NB4 (cell line): Measurements from ENCODE around the gene MTAP.

Experiments
- POLR2A ChIP-seq: IDR thresholded peaks from 2 replicates; pipeline ENCODE4 v1.6.1; 2011; ENCODE audit warnings: mild to moderate bottlenecking; ENCODE audit not compliant: insufficient read length; ENCODE audit errors: extremely low read depth
- TF ChIP-seq, protein P1 (sequence below): IDR thresholded peaks from one replicate; pipeline ENCODE4 v1.5.1; 2012; ENCODE audit warnings: low read depth, low read length
- TF ChIP-seq, protein P2 (sequence below): IDR thresholded peaks from 2 replicates; pipeline ENCODE4 v1.6.1; 2011; ENCODE audit warnings: low read depth, low read length

DNA sequence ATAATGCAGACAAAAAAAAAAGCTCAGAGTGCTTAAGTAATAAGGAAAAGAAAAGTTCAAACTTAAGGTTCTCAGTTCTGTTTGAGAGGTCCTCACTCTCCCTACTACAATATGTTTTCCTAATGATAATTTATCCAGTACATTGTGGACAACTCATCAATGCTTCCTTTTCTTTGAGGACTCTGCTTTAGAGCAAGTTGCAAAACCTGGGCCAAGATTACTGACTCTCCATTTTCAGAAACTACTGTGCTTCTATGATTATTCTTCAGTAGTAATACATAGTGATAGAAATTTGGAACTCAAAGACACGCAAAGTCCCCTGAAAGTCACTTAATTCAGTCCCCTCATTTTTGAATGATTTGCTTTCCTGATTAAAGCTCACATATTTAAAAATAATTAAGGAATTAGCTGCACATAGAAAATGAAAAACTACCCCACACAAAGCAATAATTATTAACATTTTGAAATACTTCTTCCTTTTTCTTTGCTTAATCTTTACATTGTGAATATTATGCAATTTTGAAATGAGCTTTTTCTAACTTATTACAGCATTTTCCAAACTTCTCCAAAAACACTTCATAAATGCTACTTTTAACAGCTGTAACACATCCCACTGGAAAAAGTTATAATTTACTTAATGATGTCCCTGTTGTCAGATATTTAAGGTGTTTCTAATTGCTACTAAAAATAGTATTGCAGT lies 180.6 kb downstream of the MTAP start:
- TF ChIP-seq, protein P1, sequence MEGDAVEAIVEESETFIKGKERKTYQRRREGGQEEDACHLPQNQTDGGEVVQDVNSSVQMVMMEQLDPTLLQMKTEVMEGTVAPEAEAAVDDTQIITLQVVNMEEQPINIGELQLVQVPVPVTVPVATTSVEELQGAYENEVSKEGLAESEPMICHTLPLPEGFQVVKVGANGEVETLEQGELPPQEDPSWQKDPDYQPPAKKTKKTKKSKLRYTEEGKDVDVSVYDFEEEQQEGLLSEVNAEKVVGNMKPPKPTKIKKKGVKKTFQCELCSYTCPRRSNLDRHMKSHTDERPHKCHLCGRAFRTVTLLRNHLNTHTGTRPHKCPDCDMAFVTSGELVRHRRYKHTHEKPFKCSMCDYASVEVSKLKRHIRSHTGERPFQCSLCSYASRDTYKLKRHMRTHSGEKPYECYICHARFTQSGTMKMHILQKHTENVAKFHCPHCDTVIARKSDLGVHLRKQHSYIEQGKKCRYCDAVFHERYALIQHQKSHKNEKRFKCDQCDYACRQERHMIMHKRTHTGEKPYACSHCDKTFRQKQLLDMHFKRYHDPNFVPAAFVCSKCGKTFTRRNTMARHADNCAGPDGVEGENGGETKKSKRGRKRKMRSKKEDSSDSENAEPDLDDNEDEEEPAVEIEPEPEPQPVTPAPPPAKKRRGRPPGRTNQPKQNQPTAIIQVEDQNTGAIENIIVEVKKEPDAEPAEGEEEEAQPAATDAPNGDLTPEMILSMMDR = no peak
- TF ChIP-seq POLR2A = no peak
- TF ChIP-seq, protein P2, sequence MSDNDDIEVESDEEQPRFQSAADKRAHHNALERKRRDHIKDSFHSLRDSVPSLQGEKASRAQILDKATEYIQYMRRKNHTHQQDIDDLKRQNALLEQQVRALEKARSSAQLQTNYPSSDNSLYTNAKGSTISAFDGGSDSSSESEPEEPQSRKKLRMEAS = no peak
